H1 (cell line): ENCODE results near the gene DHX9. TPM values are rescaled to one million over a fixed set of nuclear protein-coding genes. Genes with fewer than 3 reads are reported as not detected.

Experiments
- CTCF ChIA-PET: fragments of 300-600 bp; sonication (Branson Sonifier 250); formaldehyde crosslinking; loops from one replicate; lab custom pipeline; 2021; ENCODE audit not compliant: partially characterized antibody; lab: Charles Lee
- POLR2A ChIA-PET: fragments of 300-600 bp; sonication (Branson Sonifier 250); formaldehyde crosslinking; loops from one replicate; lab custom pipeline; 2021; ENCODE audit warnings: inconsistent platforms; ENCODE audit not compliant: partially characterized antibody; lab: Charles Lee
- DNase-seq, 2 experiments: peaks; one replicate each; pipeline versions ENCODE4 v3.0.0 to v3.0.0-alpha.2; 2010 to 2022; ENCODE audit warnings: low spot score in 2 of 2, low read depth in 1 of 2, mixed read lengths in 1 of 2
- FAIRE-seq: peaks from 2 replicates; lab custom pipeline; 2011; peaks lifted over from hg19 to GRCh38; lab: Jason Lieb, UNC
- H2AFZ ChIP-seq: 2 replicates; pipeline ENCODE4 v1.8.1; 2012; ENCODE audit warnings: low read length, inconsistent platforms
- H2AK5ac ChIP-seq: 2 replicates; pipeline ENCODE4 v1.6.1; 2013; ENCODE audit warnings: low read depth, low read length
- H2BK120ac ChIP-seq: replicated peaks from 2 replicates; pipeline ENCODE3; 2013; ENCODE audit warnings: low read depth, low read length, inconsistent platforms
- H2BK12ac ChIP-seq: 2 replicates; pipeline ENCODE4 v1.6.1; 2013; ENCODE audit warnings: low read depth, low read length
- H2BK15ac ChIP-seq: 2 replicates; pipeline ENCODE4 v1.6.1; 2013; ENCODE audit warnings: low read length
- H2BK20ac ChIP-seq: 2 replicates; pipeline ENCODE4 v1.6.1; 2013; ENCODE audit warnings: low read length
- H2BK5ac ChIP-seq: 2 replicates; pipeline ENCODE4 v1.6.1; 2013; ENCODE audit warnings: low read depth, low read length
- H3K14ac ChIP-seq: 2 replicates; pipeline ENCODE4 v1.6.1; 2013; ENCODE audit warnings: inconsistent platforms; ENCODE audit not compliant: insufficient read length
- H3K18ac ChIP-seq: 2 replicates; pipeline ENCODE4 v1.6.1; 2013; ENCODE audit warnings: low read length; ENCODE audit errors: extremely low read depth
- H3K23ac ChIP-seq: 2 replicates; pipeline ENCODE4 v1.6.1; 2013; ENCODE audit warnings: inconsistent platforms; ENCODE audit not compliant: insufficient read length
- H3K23me2 ChIP-seq: 2 replicates; pipeline ENCODE4 v1.6.1; 2013; ENCODE audit warnings: low read depth, low read length
- H3K27ac ChIP-seq: 2 replicates; pipeline ENCODE4 v1.6.1; 2011; ENCODE audit warnings: low read depth, low read length, inconsistent platforms
- H3K27me3 ChIP-seq, 4 experiments: replicated peaks in 1 of 4; 1 replicate in 1 of 4; 2 replicates in 3 of 4; pipeline versions ENCODE4 v1.6.1 to v1.8.1; 2011 to 2013; ENCODE audit warnings: low read length in 3 of 4, mild to moderate bottlenecking in 3 of 4, inconsistent platforms in 2 of 4, mixed read lengths in 2 of 4, moderate library complexity in 1 of 4; ENCODE audit not compliant: control insufficient read depth in 3 of 4, insufficient read depth in 3 of 4; ENCODE audit errors: extremely low read depth in 1 of 4
- H3K36me3 ChIP-seq, 4 experiments: 2 replicates each; pipeline versions ENCODE4 v1.6.1 to v1.8.1; 2011 to 2013; ENCODE audit warnings: mild to moderate bottlenecking in 4 of 4, low read length in 3 of 4, moderate library complexity in 2 of 4, control low read depth in 1 of 4, inconsistent platforms in 1 of 4; ENCODE audit not compliant: insufficient read depth in 4 of 4, control insufficient read depth in 2 of 4
- H3K4ac ChIP-seq: replicated peaks from 2 replicates; pipeline ENCODE3; 2013; ENCODE audit warnings: low read length, low read depth, mixed read lengths, inconsistent platforms; ENCODE audit not compliant: insufficient read length
- H3K4me1 ChIP-seq, 4 experiments: replicated peaks in 1 of 4; 1 replicate in 1 of 4; 2 replicates in 3 of 4; pipeline versions ENCODE4 v1.6.1 to v1.8.1; 2011 to 2013; ENCODE audit warnings: low read length in 3 of 4, inconsistent platforms in 2 of 4, mixed read lengths in 1 of 4; ENCODE audit not compliant: insufficient read depth in 4 of 4, control insufficient read depth in 3 of 4
- H3K4me2 ChIP-seq, 2 experiments: 2 replicates each; pipeline versions ENCODE4 v1.6.1 to v1.8.1; 2011 to 2013; ENCODE audit warnings: low read depth in 2 of 2, low read length in 2 of 2, control low read depth in 1 of 2, inconsistent platforms in 1 of 2, mild to moderate bottlenecking in 1 of 2; ENCODE audit not compliant: insufficient read depth in 1 of 2
- H3K4me3 ChIP-seq, 4 experiments: fragments of 200-600, 300-600 bp in 1 of 4; sonication (generic), shearing (Covaris generic), sonication (Bioruptor Twin) in 1 of 4; 2 replicates each; pipeline versions ENCODE4 v1.5.1 to v1.8.1; 2011 to 2016; ENCODE audit warnings: low read length in 4 of 4, low read depth in 3 of 4, control low read depth in 2 of 4, inconsistent platforms in 2 of 4, mild to moderate bottlenecking in 2 of 4, mixed read lengths in 1 of 4, moderate library complexity in 1 of 4; ENCODE audit not compliant: insufficient read depth in 2 of 4; ENCODE audit errors: extremely low read depth in 1 of 4
- H3K56ac ChIP-seq: replicated peaks from 2 replicates; pipeline ENCODE3; 2013; ENCODE audit warnings: low read depth, mild to moderate bottlenecking, mixed read lengths, low read length, inconsistent platforms; ENCODE audit not compliant: insufficient read length
- H3K79me1 ChIP-seq: 2 replicates; pipeline ENCODE4 v1.6.1; 2013; ENCODE audit warnings: low read depth, low read length, control low read depth
- H3K79me2 ChIP-seq, 2 experiments: 2 replicates each; pipeline versions ENCODE4 v1.6.1 to v1.8.1; 2012 to 2013; ENCODE audit warnings: low read length in 2 of 2, mild to moderate bottlenecking in 2 of 2, inconsistent platforms in 1 of 2; ENCODE audit not compliant: insufficient read depth in 2 of 2, control insufficient read depth in 1 of 2
- H3K9ac ChIP-seq, 4 experiments: replicated peaks in 1 of 4; 1 replicate in 1 of 4; 2 replicates in 3 of 4; pipeline versions ENCODE4 v1.6.1 to v1.8.1; 2011 to 2013; ENCODE audit warnings: low read depth in 3 of 4, low read length in 3 of 4, control low read depth in 2 of 4, mild to moderate bottlenecking in 2 of 4, moderate library complexity in 2 of 4, inconsistent platforms in 1 of 4; ENCODE audit errors: extremely low read depth in 1 of 4
- H3K9me3 ChIP-seq, 2 experiments: 2 replicates each; pipeline versions ENCODE4 v1.6.1 to v1.8.1; 2012 to 2013; ENCODE audit warnings: mild to moderate bottlenecking in 2 of 2, moderate library complexity in 2 of 2, control low read depth in 1 of 2, inconsistent platforms in 1 of 2, low read depth in 1 of 2, low read length in 1 of 2, mixed read lengths in 1 of 2; ENCODE audit not compliant: insufficient read depth in 2 of 2
- H4K20me1 ChIP-seq, 2 experiments: replicated peaks in 1 of 2; 2 replicates each; pipeline versions ENCODE3 to v1.8.1; 2011 to 2013; ENCODE audit warnings: inconsistent platforms in 2 of 2, low read length in 2 of 2, mild to moderate bottlenecking in 1 of 2; ENCODE audit not compliant: insufficient read depth in 2 of 2, control insufficient read depth in 1 of 2
- H4K5ac ChIP-seq: 2 replicates; pipeline ENCODE4 v1.6.1; 2013; ENCODE audit warnings: low read length, low read depth, mixed read lengths, inconsistent platforms; ENCODE audit not compliant: insufficient read length
- H4K8ac ChIP-seq: 2 replicates; pipeline ENCODE4 v1.8.0; 2013; ENCODE audit warnings: mild to moderate bottlenecking, moderate library complexity, low read length, inconsistent platforms; ENCODE audit not compliant: insufficient read depth; ENCODE audit errors: extremely low read depth
- H4K91ac ChIP-seq: replicated peaks from 2 replicates; pipeline ENCODE3; 2013; ENCODE audit warnings: low read length, mixed read lengths, inconsistent platforms; ENCODE audit not compliant: insufficient read length
- CHD1 ChIP-seq: IDR thresholded peaks from 2 replicates; pipeline ENCODE4 v1.6.1; 2012; ENCODE audit warnings: low read depth, low read length, improper control_type of control experiment
- HDAC6 ChIP-seq: IDR thresholded peaks from one replicate; pipeline ENCODE4 v1.7.1; 2012; ENCODE audit warnings: low read depth, mild to moderate bottlenecking, inconsistent platforms, low read length, moderate library complexity
- JUN ChIP-seq: IDR thresholded peaks from 2 replicates; pipeline ENCODE4 v1.6.1; 2011; ENCODE audit warnings: low read depth, mild to moderate bottlenecking, improper control_type of control experiment, low read length
- KDM1A ChIP-seq: fragments of 200-600, 300-600 bp; sonication (generic); IDR thresholded peaks from 2 replicates; pipeline ENCODE4 v1.7.1; 2016; ENCODE audit warnings: mild to moderate bottlenecking, low read length, borderline replicate concordance
- KDM4A ChIP-seq: IDR thresholded peaks from one replicate; pipeline ENCODE4 v1.7.1; 2012; ENCODE audit warnings: low read depth, mild to moderate bottlenecking, moderate library complexity, low read length, inconsistent platforms; ENCODE audit not compliant: severe bottlenecking
- NANOG ChIP-seq: IDR thresholded peaks from 2 replicates; pipeline ENCODE4 v1.6.1; 2011; ENCODE audit warnings: low read length, low read depth, mild to moderate bottlenecking, inconsistent platforms; ENCODE audit not compliant: insufficient read depth, poor library complexity, severe bottlenecking
- USF2 ChIP-seq: IDR thresholded peaks from 2 replicates; pipeline ENCODE4 v1.6.1; 2011; ENCODE audit warnings: low read length, improper control_type of control experiment
- WGBS, 2 experiments: shearing (Covaris generic) in 1 of 2; methylation state at CpG; one replicate each; pipeline versions ENCODE4 v1.1.6 to v1.1.7; 2013 to 2015; ENCODE audit warnings: low lambda C conversion rate in 2 of 2, mixed read lengths in 2 of 2, inconsistent platforms in 1 of 2, low coverage in 1 of 2, missing lambda C conversion rate in 1 of 2; ENCODE audit not compliant: insufficient replicate concordance in 2 of 2, insufficient coverage in 1 of 2, insufficient read length in 1 of 2; ENCODE audit errors: extremely low coverage in 1 of 2, missing lambda C conversion rate in 1 of 2; 5-methylcytosine and 5-hydroxymethylcytosine counted together
- polyA plus RNA-seq, 7 experiments: library from polyadenylated mRNA; depleted of rRNA in 3 of 7; stranded (reverse) in 5 of 7; unstranded in 2 of 7; fragments of >200 nt in 5 of 7; fragments of 200-250 nt in 2 of 7; gene quantifications; 1 replicate in 5 of 7; 2 replicates in 1 of 7; 4 replicates in 1 of 7; pipeline versions ENCODE4 v1.2.1 to v1.2.3, GENCODE V29; 2011 to 2013; ENCODE audit warnings: missing spikeins in 2 of 7, mixed read lengths in 2 of 7
- total RNA-seq: library from RNA; stranded (reverse); fragmentation: NEBNext Ultra II Directional; extraction: Animal tissue kit (Norgen Biotek cat#: 25700); gene quantifications from 2 replicates; pipeline ENCODE4 v1.2.1, GENCODE V29; 2021
- TF ChIP-seq, protein P1 (sequence below): IDR thresholded peaks from 2 replicates; pipeline ENCODE4 v1.6.1; 2012; ENCODE audit warnings: low read length, inconsistent platforms

DHX9 gene
- total and polyA plus RNA-seq, 2 of the 8 experiments (the other 6 are each of a cell fraction or from before 2014, with no cell fraction given): 153 to 333 TPM

GRCh38 chr1:182807907-182808306 lies 31.2 kb upstream of the DHX9 start:
- H4K5ac ChIP-seq: no peak overlapping the region
- H4K91ac ChIP-seq: no peak overlapping the region
- H2BK5ac ChIP-seq: no peak overlapping the region
- H3K23ac ChIP-seq: no peak overlapping the region
- DNase-seq (no peak), FAIRE-seq (no peak)
- H3K79me1 ChIP-seq: no peaks in the 10 kb centered on the region
- no peaks in the 10 kb centered on the region for H3K9me3 ChIP-seq
- no peak overlapping the region for H3K56ac ChIP-seq
- H3K79me2 ChIP-seq: no peaks in the 10 kb centered on the region
- H3K27me3 ChIP-seq: no peaks in the 10 kb centered on the region
- no peak overlapping the region for H3K14ac ChIP-seq
- TF ChIP-seq NANOG: no peak
- no peak for TF ChIP-seq CHD1
- TF ChIP-seq KDM4A: no peak
- TF ChIP-seq KDM1A: no peak
- TF ChIP-seq, protein P1, sequence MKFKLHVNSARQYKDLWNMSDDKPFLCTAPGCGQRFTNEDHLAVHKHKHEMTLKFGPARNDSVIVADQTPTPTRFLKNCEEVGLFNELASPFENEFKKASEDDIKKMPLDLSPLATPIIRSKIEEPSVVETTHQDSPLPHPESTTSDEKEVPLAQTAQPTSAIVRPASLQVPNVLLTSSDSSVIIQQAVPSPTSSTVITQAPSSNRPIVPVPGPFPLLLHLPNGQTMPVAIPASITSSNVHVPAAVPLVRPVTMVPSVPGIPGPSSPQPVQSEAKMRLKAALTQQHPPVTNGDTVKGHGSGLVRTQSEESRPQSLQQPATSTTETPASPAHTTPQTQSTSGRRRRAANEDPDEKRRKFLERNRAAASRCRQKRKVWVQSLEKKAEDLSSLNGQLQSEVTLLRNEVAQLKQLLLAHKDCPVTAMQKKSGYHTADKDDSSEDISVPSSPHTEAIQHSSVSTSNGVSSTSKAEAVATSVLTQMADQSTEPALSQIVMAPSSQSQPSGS: no peak
- TF ChIP-seq JUN: no peak
- no peak for TF ChIP-seq HDAC6
- TF ChIP-seq USF2: no peak
- H2AK5ac ChIP-seq: no peak overlapping the region
- CTCF ChIA-PET: interaction anchor here (1.1 to 2.7 kb wide), 5 partner anchors 11 to 723 kb away, joined by 3 to 20 read pairs (median 6); no protein-coding TSS in a partner anchor
- H3K23me2 ChIP-seq: peaks cover 3% of the 10 kb centered on the region; the same call in 1 of the 2 replicates
- H3K9ac ChIP-seq: no peak overlapping the region
- no peak overlapping the region for H2AFZ ChIP-seq
- H3K4me3 ChIP-seq: no peak overlapping the region
- no peak overlapping the region for H3K4ac ChIP-seq
- H2BK12ac ChIP-seq: no peak overlapping the region
- H2BK20ac ChIP-seq: no peak overlapping the region
- H2BK120ac ChIP-seq: no peak overlapping the region
- H3K4me2 ChIP-seq: no peak overlapping the region
- H4K20me1 ChIP-seq: no peaks in the 10 kb centered on the region
- POLR2A ChIA-PET: interaction anchor here (1.0 to 1.3 kb wide), 2 partner anchors 10 to 29 kb away, joined by 3 read pairs; no protein-coding TSS in a partner anchor
- peaks cover 3 to 7% (median 4%) of the 10 kb centered on the region in 4 experiments; a peak in 4 of 7 replicates for H3K4me1 ChIP-seq
- no peak overlapping the region for H2BK15ac ChIP-seq
- no peak overlapping the region for H4K8ac ChIP-seq
- no peaks in the 10 kb centered on the region for H3K36me3 ChIP-seq
- H3K18ac ChIP-seq: no peak overlapping the region
- H3K27ac ChIP-seq: no peak overlapping the region
- whole genome bisulfite sequencing, 2 experiments: 90% methylated on average over 3 of the region's 3 CpGs; no CpG with 5 or more reads in 1 of the 2 experiments
